Activated CD8-positive, alpha-beta T cell treated with anti-CD3 and anti-CD28 coated beads for 36 hours (primary cell): Measurements from ENCODE around the gene B3GNT2. TPM values are rescaled to one million over a fixed set of nuclear protein-coding genes. Genes with fewer than 3 reads are reported as not detected.
A peak's percentile ranks its signal among the peaks of the same experiment; 100 is the strongest.
"Not testable (repeated sequence)": the region's sequence is repeated elsewhere in the genome, so short reads cannot be mapped to it uniquely, and the experiment has no call there.

ENCODE experiments used
- ATAC-seq: fragments of 200-7000 bp; cut with Tn5 transposase; one replicate; pipeline ENCODE4 v1.10.0; 2021; ENCODE audit warnings: mild to moderate bottlenecking, moderate library complexity
- CTCF ChIA-PET: fragments of 350-600 bp; sonication (Branson Sonifier 250); formaldehyde crosslinking; loops from one replicate; lab custom pipeline; 2021; ENCODE audit warnings: antibody characterized with exemption; lab: Charles Lee
- POLR2A ChIA-PET: fragments of 350-600 bp; sonication (Branson Sonifier 250); formaldehyde crosslinking; loops from one replicate; lab custom pipeline; 2021; ENCODE audit warnings: antibody characterized with exemption; lab: Charles Lee
- DNase-seq: peaks from one replicate; pipeline ENCODE4 v3.0.0-alpha.2; 2020
- H3K27ac Mint-ChIP-seq: one replicate; pipeline ENCODE4 v1.8.0; 2021; ENCODE audit warnings: mild to moderate bottlenecking, mixed read lengths
- H3K27me3 Mint-ChIP-seq: one replicate; pipeline ENCODE4 v1.8.0; 2021; ENCODE audit warnings: mixed read lengths
- H3K36me3 Mint-ChIP-seq: one replicate; pipeline ENCODE4 v1.8.0; 2021; ENCODE audit warnings: low read depth, mixed read lengths
- H3K4me1 Mint-ChIP-seq: one replicate; pipeline ENCODE4 v1.8.0; 2021; ENCODE audit warnings: low read depth, mixed read lengths
- H3K4me3 Mint-ChIP-seq: one replicate; pipeline ENCODE4 v1.8.0; 2021; ENCODE audit warnings: mild to moderate bottlenecking, moderate library complexity, mixed read lengths
- H3K9me3 Mint-ChIP-seq: one replicate; pipeline ENCODE4 v1.8.0; 2021; ENCODE audit warnings: mixed read lengths
- CTCF ChIP-seq: fragments of 200-600 bp; IDR thresholded peaks from one replicate; pipeline ENCODE4 v1.8.0; 2022; ENCODE audit warnings: antibody characterized with exemption, mild to moderate bottlenecking
- intact Hi-C: fragments of 100-400 bp; cut with micrococcal nuclease; formaldehyde crosslinking; loops from one replicate; pipeline ENCODE4 v1.10.0; 2022
- total RNA-seq, 2 experiments: library from RNA; stranded (reverse); gene quantifications; one replicate each; pipeline ENCODE4 v1.2.3, GENCODE V29; 2021

B3GNT2 gene
- total RNA-seq, 2 experiments from 2014 or later = 44.3 to 45.5 TPM

- Mint-ChIP-seq H3K9me3 (no peaks in the 10 kb centered on the region), H3K4me1 (peaks cover 46% of the 10 kb centered on the region), H3K36me3 (peaks cover 41% of the 10 kb centered on the region), H3K27ac (peak overlapping the region; percentile 96), H3K4me3 (peak overlapping the region; percentile 96), H3K27me3 (no peaks in the 10 kb centered on the region)
- ATAC-seq = no peak
- DNase-seq = no peak
- ChIA-PET POLR2A (interaction anchor here (1.2 to 9.3 kb wide), 5 partner anchors 12 to 660 kb away, joined by 4 to 112 read pairs (median 6); partner anchors contain the start of gene XPO1), CTCF (interaction anchor here (1.0 to 3.4 kb wide), 6 partner anchors 19 to 214 kb away, joined by 3 to 12 read pairs (median 3); no protein-coding TSS in a partner anchor)
- intact Hi-C loops = loop anchor here (5.0 kb wide), 3 partner anchors 206 to 661 kb away; partner anchors contain the start of gene XPO1
- no peak for TF ChIP-seq CTCF
Measured at GRCh38 chr2:62197925-62198633, 2.2 kb downstream of the B3GNT2 start.

GRCh38 chr2:62198854-62199253, 2.9 kb downstream of the B3GNT2 start:
- H3K4me3 Mint-ChIP-seq = peak overlapping the region; percentile 96
- H3K36me3 Mint-ChIP-seq = peaks cover 48% of the 10 kb centered on the region
- CTCF ChIA-PET = interaction anchor here (1.0 to 3.4 kb wide), 3 partner anchors 18 to 213 kb away, joined by 5 to 12 read pairs (median 12); no protein-coding TSS in a partner anchor
- not testable (repeated sequence) for ATAC-seq, H3K9me3 Mint-ChIP-seq, H3K27me3 Mint-ChIP-seq, DNase-seq
- H3K27ac Mint-ChIP-seq = peak overlapping the region; percentile 96
- peaks cover 54% of the 10 kb centered on the region for H3K4me1 Mint-ChIP-seq
- intact Hi-C loops = loop anchor here (5.0 kb wide), 3 partner anchors 207 to 662 kb away; partner anchors contain the start of gene XPO1
- POLR2A ChIA-PET = interaction anchor here (1.2 to 9.3 kb wide), 3 partner anchors 11 to 108 kb away, joined by 4 to 112 read pairs (median 37); no protein-coding TSS in a partner anchor

GRCh38 chr2:62199392-62200125, 3.6 kb downstream of the B3GNT2 start:
- peaks cover 48% of the 10 kb centered on the region for H3K36me3 Mint-ChIP-seq
- CTCF ChIA-PET = interaction anchor here (1.0 to 3.4 kb wide), 6 partner anchors 10 to 212 kb away, joined by 4 to 12 read pairs (median 8); no protein-coding TSS in a partner anchor
- peak overlapping the region; percentile 96 for H3K27ac Mint-ChIP-seq
- TF ChIP-seq CTCF = no peak
- peak overlapping the region; percentile 96 for H3K4me3 Mint-ChIP-seq
- no peaks in the 10 kb centered on the region for H3K9me3 Mint-ChIP-seq
- H3K27me3 Mint-ChIP-seq = no peaks in the 10 kb centered on the region
- peaks cover 58% of the 10 kb centered on the region for H3K4me1 Mint-ChIP-seq
- POLR2A ChIA-PET = interaction anchor here (0.9 to 9.3 kb wide), 7 partner anchors 11 to 343 kb away, joined by 3 to 112 read pairs (median 5); no protein-coding TSS in a partner anchor
- peak; percentile 4 for ATAC-seq
- DNase-seq = no peak
- intact Hi-C loops = loop anchor here (2.0 to 5.0 kb wide), 4 partner anchors 105 to 662 kb away; partner anchors contain the start of gene XPO1

GRCh38 chr2:62200291-62200841, 4.5 kb downstream of the B3GNT2 start:
- H3K9me3 Mint-ChIP-seq = no peaks in the 10 kb centered on the region
- H3K4me3 Mint-ChIP-seq = peak overlapping the region; percentile 96
- DNase-seq (peak; percentile 59), ATAC-seq (peak; percentile 15)
- H3K27ac Mint-ChIP-seq = peak overlapping the region; percentile 96
- CTCF ChIA-PET = interaction anchor here (0.7 to 3.4 kb wide), 7 partner anchors 10 to 211 kb away, joined by 3 to 12 read pairs (median 5); no protein-coding TSS in a partner anchor
- peaks cover 65% of the 10 kb centered on the region for H3K4me1 Mint-ChIP-seq
- POLR2A ChIA-PET = interaction anchor here (0.9 to 9.3 kb wide), 8 partner anchors 10 to 344 kb away, joined by 3 to 112 read pairs (median 4); no protein-coding TSS in a partner anchor
- no peaks in the 10 kb centered on the region for H3K27me3 Mint-ChIP-seq
- H3K36me3 Mint-ChIP-seq = peaks cover 54% of the 10 kb centered on the region
- intact Hi-C loops = loop anchor here (2.0 kb wide), 1 partner anchor 104 kb away; no protein-coding TSS in a partner anchor
- TF ChIP-seq CTCF = no peak
